SK-N-SH (cell line): ENCODE data around the gene HARS1. TPM values are rescaled to one million over a fixed set of nuclear protein-coding genes. Genes with fewer than 3 reads are reported as not detected.
"Not testable (repeated sequence)": the region's sequence is repeated elsewhere in the genome, so short reads cannot be mapped to it uniquely, and the experiment has no call there.

Experiments
- CTCF ChIA-PET: fragments of 300-600, 350-600 bp; formaldehyde crosslinking; extraction: SDS; loops from one replicate; lab custom pipeline; 2021; lab: Yijun Ruan, JAX
- POLR2A ChIA-PET: fragments of 350-600 bp; sonication (Branson Sonifier 250); formaldehyde crosslinking; extraction: SDS; loops from one replicate; lab custom pipeline; 2020; ENCODE audit warnings: antibody characterized with exemption, inconsistent platforms; lab: Yijun Ruan, JAX
- DNase-seq: peaks from one replicate; pipeline ENCODE4 v3.0.0; 2012
- H2AFZ ChIP-seq: fragments of 200-600 bp; sonication (generic); 2 replicates; pipeline ENCODE4 v1.8.1; 2016; ENCODE audit warnings: antibody characterized with exemption, mild to moderate bottlenecking, low read depth
- H3F3A ChIP-seq: fragments of 200-600 bp; sonication (generic); replicated peaks from 2 replicates; pipeline ENCODE3; 2016; ENCODE audit warnings: antibody characterized with exemption, mild to moderate bottlenecking; ENCODE audit not compliant: insufficient read depth
- H3K27ac ChIP-seq, 2 experiments: fragments of 200-500 bp in 1 of 2; fragments of 200-600 bp in 1 of 2; sonication (Bioruptor generic) in 1 of 2; sonication (generic), shearing (Covaris generic) in 1 of 2; 2 replicates each; pipeline versions ENCODE4 v1.5.1 to v1.6.1; 2014 to 2016; ENCODE audit warnings: low read depth in 2 of 2, inconsistent platforms in 1 of 2, low read length in 1 of 2, mild to moderate bottlenecking in 1 of 2, mixed read lengths in 1 of 2
- H3K27me3 ChIP-seq: fragments of 200-600 bp; sonication (generic), shearing (Covaris generic); 2 replicates; pipeline ENCODE4 v1.6.1; 2016; ENCODE audit warnings: mixed run types; ENCODE audit not compliant: insufficient read depth
- H3K36me3 ChIP-seq, 2 experiments: fragments of 200-500 bp in 1 of 2; fragments of 200-600 bp in 1 of 2; sonication (Bioruptor generic) in 1 of 2; sonication (generic) in 1 of 2; replicated peaks in 1 of 2; 2 replicates each; pipeline versions ENCODE3 to v1.5.1; 2014 to 2016; ENCODE audit warnings: low read length in 1 of 2, mild to moderate bottlenecking in 1 of 2; ENCODE audit not compliant: insufficient read depth in 2 of 2, control insufficient read depth in 1 of 2
- H3K4me1 ChIP-seq, 2 experiments: fragments of 200-500 bp in 1 of 2; fragments of 200-600 bp in 1 of 2; sonication (Bioruptor generic) in 1 of 2; sonication (generic), shearing (Covaris generic) in 1 of 2; 2 replicates each; pipeline versions ENCODE4 v1.5.1 to v1.6.1; 2014 to 2016; ENCODE audit warnings: low read depth in 1 of 2, low read length in 1 of 2, mixed run types in 1 of 2; ENCODE audit not compliant: insufficient read depth in 2 of 2, control insufficient read depth in 1 of 2
- H3K4me2 ChIP-seq: fragments of 200-600 bp; sonication (generic), shearing (Covaris generic); 2 replicates; pipeline ENCODE4 v1.6.1; 2017; ENCODE audit warnings: mixed run types
- H3K4me3 ChIP-seq, 2 experiments: fragments of 200-500 bp in 1 of 2; fragments of 200-600 bp in 1 of 2; sonication (Bioruptor generic) in 1 of 2; sonication (generic), shearing (Covaris generic) in 1 of 2; 2 replicates each; pipeline versions ENCODE4 v1.5.1 to v1.8.1; 2014 to 2016; ENCODE audit warnings: low read depth in 2 of 2, inconsistent platforms in 1 of 2, low read length in 1 of 2, mild to moderate bottlenecking in 1 of 2, mixed read lengths in 1 of 2, moderate library complexity in 1 of 2
- H3K79me2 ChIP-seq: fragments of 200-600 bp; sonication (generic); 2 replicates; pipeline ENCODE4 v1.8.1; 2017; ENCODE audit warnings: mild to moderate bottlenecking; ENCODE audit not compliant: insufficient read depth
- H3K9ac ChIP-seq: fragments of 200-600 bp; sonication (generic); 2 replicates; pipeline ENCODE4 v1.6.1; 2017; ENCODE audit warnings: mixed run types
- H3K9me2 ChIP-seq: fragments of 200-600 bp; sonication (generic); 2 replicates; pipeline ENCODE4 v1.6.1; 2017; ENCODE audit warnings: mixed run types
- H3K9me3 ChIP-seq: fragments of 200-600 bp; sonication (generic); 2 replicates; pipeline ENCODE4 v1.6.1; 2017; ENCODE audit warnings: mixed run types, mild to moderate bottlenecking, moderate library complexity
- H4K20me1 ChIP-seq: fragments of 200-600 bp; sonication (generic); 2 replicates; pipeline ENCODE4 v1.6.1; 2017; ENCODE audit warnings: mild to moderate bottlenecking, mixed run types; ENCODE audit not compliant: insufficient read depth
- EZH2phosphoT487 ChIP-seq: fragments of 200-600 bp; sonication (generic); IDR thresholded peaks from 2 replicates; pipeline ENCODE4 v1.6.1; 2017; ENCODE audit warnings: low read depth, mixed run types, mild to moderate bottlenecking, antibody characterized with exemption, moderate library complexity, borderline replicate concordance
- FOXJ3 ChIP-seq: sonication (generic); formaldehyde crosslinking; IDR thresholded peaks from 2 replicates; pipeline ENCODE4 v1.5.1; 2020; ENCODE audit warnings: mild to moderate bottlenecking, missing genetic modification reagents
- GATA2 ChIP-seq: sonication (generic); formaldehyde crosslinking; IDR thresholded peaks from 2 replicates; pipeline ENCODE4 v1.5.0; 2020; ENCODE audit warnings: mild to moderate bottlenecking, missing genetic modification reagents
- MAX ChIP-seq: IDR thresholded peaks from 2 replicates; pipeline ENCODE4 v1.4.0; 2012; ENCODE audit warnings: low read depth
- NRF1 ChIP-seq: IDR thresholded peaks from 2 replicates; pipeline ENCODE4 v1.6.1; 2012; ENCODE audit warnings: low read depth, mild to moderate bottlenecking, low read length
- RAD21 ChIP-seq: IDR thresholded peaks from 2 replicates; pipeline ENCODE4 v1.6.1; 2012; ENCODE audit warnings: mild to moderate bottlenecking, low read length
- RCOR1 ChIP-seq: fragments of 150-350 bp; IDR thresholded peaks from 2 replicates; pipeline ENCODE4 v1.6.1; 2017; ENCODE audit warnings: antibody characterized with exemption, low read length
- RFX5 ChIP-seq: IDR thresholded peaks from 2 replicates; pipeline ENCODE4 v1.6.1; 2012; ENCODE audit warnings: mild to moderate bottlenecking, improper control_type of control experiment, low read length
- RXRA ChIP-seq: IDR thresholded peaks from 2 replicates; pipeline ENCODE4 v1.4.0; 2012; ENCODE audit warnings: low read depth, mild to moderate bottlenecking, borderline replicate concordance
- SIN3A ChIP-seq: IDR thresholded peaks from 2 replicates; pipeline ENCODE4 v1.6.1; 2012; ENCODE audit warnings: low read depth, mild to moderate bottlenecking, low read length, moderate library complexity, borderline replicate concordance
- TCF12 ChIP-seq: IDR thresholded peaks from 2 replicates; pipeline ENCODE4 v1.4.0; 2012
- YY1 ChIP-seq: IDR thresholded peaks from 2 replicates; pipeline ENCODE4 v1.4.0; 2012; ENCODE audit warnings: low read depth, mild to moderate bottlenecking
- ZBTB33 ChIP-seq: IDR thresholded peaks from 2 replicates; pipeline ENCODE4 v1.4.0; 2012; ENCODE audit warnings: low read depth, borderline replicate concordance
- WGBS: methylation state at CpG from one replicate; pipeline ENCODE4 v1.1.6; 2017; ENCODE audit warnings: low lambda C conversion rate; 5-methylcytosine and 5-hydroxymethylcytosine counted together
- polyA plus RNA-seq, 3 experiments: library from polyadenylated mRNA; depleted of rRNA; stranded (reverse); fragments of >200 nt; gene quantifications; 2 replicates each; pipeline ENCODE4 v1.2.3, GENCODE V29; 2012
- TF ChIP-seq, protein P1 (sequence below): fragments of 200-600 bp; sonication (generic); IDR thresholded peaks from 2 replicates; pipeline ENCODE4 v1.6.1; 2017; ENCODE audit warnings: antibody characterized with exemption, mild to moderate bottlenecking, moderate library complexity

Gene HARS1
- polyA plus RNA-seq, 1 of the 3 experiments (the other 2 are of a cell fraction): 124 TPM

DNA sequence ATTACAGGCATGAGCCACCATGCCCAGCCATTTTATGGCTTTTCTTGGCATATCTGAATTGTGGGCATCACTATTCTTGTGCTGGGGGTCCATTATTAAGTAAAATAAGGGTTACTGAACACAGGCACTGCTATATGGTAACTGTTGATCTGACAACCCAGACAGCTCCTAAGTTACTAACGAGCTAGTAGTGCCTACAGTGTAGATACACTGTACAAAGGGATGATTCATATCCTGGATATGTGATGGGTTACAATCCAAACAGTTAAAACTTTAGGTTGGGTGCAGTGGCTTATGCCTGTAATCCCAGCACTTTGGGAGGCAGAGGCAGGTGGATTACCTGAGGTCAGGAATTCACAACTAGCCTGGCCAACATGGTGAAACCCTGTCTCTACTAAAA is 62.5 kb downstream of the HARS1 start:
- H3K4me3 ChIP-seq: no peak overlapping the region
- ChIA-PET POLR2A (no interaction called here), CTCF (no interaction called here)
- H3K9me3 ChIP-seq: no peaks in the 10 kb centered on the region
- 53% methylated on average over 1 of the region's 1 CpG for WGBS
- H3K79me2 ChIP-seq: no peaks in the 10 kb centered on the region
- H2AFZ ChIP-seq: no peak overlapping the region
- TF ChIP-seq RXRA (no peak), RCOR1 (no peak)
- DNase-seq: no peak
- no peaks in the 10 kb centered on the region for H3K36me3 ChIP-seq
- no peak overlapping the region for H3K9ac ChIP-seq
- no peak overlapping the region for H3K27ac ChIP-seq
- no peaks in the 10 kb centered on the region for H3K9me2 ChIP-seq
- H3F3A ChIP-seq: no peaks in the 10 kb centered on the region
- H3K4me2 ChIP-seq: no peak overlapping the region
- H3K4me1 ChIP-seq: no peaks in the 10 kb centered on the region
- no peaks in the 10 kb centered on the region for H3K27me3 ChIP-seq
- H4K20me1 ChIP-seq: no peaks in the 10 kb centered on the region

- WGBS: 52% methylated on average over 6 of the region's 6 CpGs
Measured at GRCh38 chr5:140627972-140628371, 63.2 kb downstream of the HARS1 start.

GRCh38 chr5:140624886-140625285 is 66.3 kb downstream of the HARS1 start:
- H3K4me2 ChIP-seq, H3K9ac ChIP-seq, H3K4me3 ChIP-seq, H3F3A ChIP-seq, H2AFZ ChIP-seq, POLR2A ChIA-PET, H3K27me3 ChIP-seq, H3K9me3 ChIP-seq, H3K27ac ChIP-seq, DNase-seq, H4K20me1 ChIP-seq, H3K79me2 ChIP-seq, CTCF ChIA-PET, H3K4me1 ChIP-seq, H3K9me2 ChIP-seq, H3K36me3 ChIP-seq: not testable (repeated sequence)
- WGBS: 44% methylated on average over 10 of the region's 10 CpGs

More at GRCh38 chr5:140627972-140628371, 63.2 kb downstream of the HARS1 start:
- no peaks in the 10 kb centered on the region for H3K9me3 ChIP-seq
- H3K27me3 ChIP-seq: no peaks in the 10 kb centered on the region
- no peak overlapping the region for H3K4me2 ChIP-seq
- no peak overlapping the region for H2AFZ ChIP-seq
- ChIA-PET CTCF (interaction anchor here (0.7 kb wide), 1 partner anchor 276 kb away, joined by 3 read pairs; no protein-coding TSS in a partner anchor), POLR2A (no interaction called here)
- no peaks in the 10 kb centered on the region for H3K36me3 ChIP-seq
- H3K4me1 ChIP-seq: no peaks in the 10 kb centered on the region
- no peak overlapping the region for H3K27ac ChIP-seq
- H3K4me3 ChIP-seq: no peak overlapping the region
- DNase-seq: no peak
- H3F3A ChIP-seq: no peaks in the 10 kb centered on the region
- H3K9ac ChIP-seq: no peak overlapping the region
- no peaks in the 10 kb centered on the region for H3K79me2 ChIP-seq
- H4K20me1 ChIP-seq: no peaks in the 10 kb centered on the region
- H3K9me2 ChIP-seq: no peaks in the 10 kb centered on the region
- TF ChIP-seq FOXJ3 (no peak), NRF1 (no peak), RAD21 (no peak), GATA2 (CRISPR knock-in tag) (no peak), MAX (no peak), SIN3A (no peak), RCOR1 (no peak), RFX5 (no peak), ZBTB33 (no peak), TCF12 (no peak), EZH2phosphoT487 (no peak), YY1 (no peak)
- TF ChIP-seq, protein P1, sequence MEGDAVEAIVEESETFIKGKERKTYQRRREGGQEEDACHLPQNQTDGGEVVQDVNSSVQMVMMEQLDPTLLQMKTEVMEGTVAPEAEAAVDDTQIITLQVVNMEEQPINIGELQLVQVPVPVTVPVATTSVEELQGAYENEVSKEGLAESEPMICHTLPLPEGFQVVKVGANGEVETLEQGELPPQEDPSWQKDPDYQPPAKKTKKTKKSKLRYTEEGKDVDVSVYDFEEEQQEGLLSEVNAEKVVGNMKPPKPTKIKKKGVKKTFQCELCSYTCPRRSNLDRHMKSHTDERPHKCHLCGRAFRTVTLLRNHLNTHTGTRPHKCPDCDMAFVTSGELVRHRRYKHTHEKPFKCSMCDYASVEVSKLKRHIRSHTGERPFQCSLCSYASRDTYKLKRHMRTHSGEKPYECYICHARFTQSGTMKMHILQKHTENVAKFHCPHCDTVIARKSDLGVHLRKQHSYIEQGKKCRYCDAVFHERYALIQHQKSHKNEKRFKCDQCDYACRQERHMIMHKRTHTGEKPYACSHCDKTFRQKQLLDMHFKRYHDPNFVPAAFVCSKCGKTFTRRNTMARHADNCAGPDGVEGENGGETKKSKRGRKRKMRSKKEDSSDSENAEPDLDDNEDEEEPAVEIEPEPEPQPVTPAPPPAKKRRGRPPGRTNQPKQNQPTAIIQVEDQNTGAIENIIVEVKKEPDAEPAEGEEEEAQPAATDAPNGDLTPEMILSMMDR: no peak
